Hindlimb muscle (tissue), 1 donor: ENCODE measurements around the gene TBC1D10A. TPM values are rescaled to one million over a fixed set of nuclear protein-coding genes. Genes with fewer than 3 reads are reported as not detected.

Source experiments
- DNase-seq: peaks from one replicate; pipeline ENCODE4 v3.0.0-alpha.2; 2013
- polyA plus RNA-seq: library from polyadenylated mRNA; unstranded; fragments of 120-200 nt; gene quantifications from one replicate; pipeline ENCODE4 v1.2.1, GENCODE V29; 2013; ENCODE audit not compliant: insufficient read length

TBC1D10A gene
- polyA plus RNA-seq, 1 donor = 8.1 TPM

- no peak for DNase-seq
These were observed 40.9 kb downstream of the TBC1D10A start for GRCh38 chr22:30285846-30286200.

GRCh38 chr22:30285176-30285845 is 41.4 kb downstream of the TBC1D10A start:
- DNase-seq = no peak

GRCh38 chr22:30284666-30285065 is 42.1 kb downstream of the TBC1D10A start:
- DNase-seq = no peak

GRCh38 chr22:30284172-30284571 is 42.6 kb downstream of the TBC1D10A start:
- no peak for DNase-seq

GRCh38 chr22:30283342-30283741 is 43.4 kb downstream of the TBC1D10A start:
- DNase-seq = no peak

GRCh38 chr22:30282616-30283046 is 44.1 kb downstream of the TBC1D10A start:
- no peak for DNase-seq

GRCh38 chr22:30280505-30280904 is 46.2 kb downstream of the TBC1D10A start:
- no peak for DNase-seq

- no peak for DNase-seq
These were observed 46.8 kb downstream of the TBC1D10A start for GRCh38 chr22:30279932-30280331.

- no peak for DNase-seq
These were observed 47.5 kb downstream of the TBC1D10A start for GRCh38 chr22:30279046-30279788.

- DNase-seq = no peak
These were observed 49.0 kb downstream of the TBC1D10A start for GRCh38 chr22:30277547-30278344.

GRCh38 chr22:30276039-30276438 is 50.7 kb downstream of the TBC1D10A start:
- no peak for DNase-seq

- no peak for DNase-seq
These were observed 51.1 kb downstream of the TBC1D10A start for GRCh38 chr22:30275625-30276024.

GRCh38 chr22:30274437-30274812 is 52.3 kb downstream of the TBC1D10A start:
- no peak for DNase-seq

- DNase-seq = no peak
These were observed 52.9 kb downstream of the TBC1D10A start for GRCh38 chr22:30273711-30274436.

GRCh38 chr22:30272781-30273601 is 53.8 kb downstream of the TBC1D10A start:
- DNase-seq = no peak

- DNase-seq = peak; percentile 55
These were observed 55.9 kb downstream of the TBC1D10A start for GRCh38 chr22:30270832-30271231.

GRCh38 chr22:30268331-30268730 is 58.4 kb downstream of the TBC1D10A start:
- no peak for DNase-seq

GRCh38 chr22:30267382-30268302 is 59.1 kb downstream of the TBC1D10A start:
- no peak for DNase-seq

- DNase-seq = no peak
These were observed 60.0 kb downstream of the TBC1D10A start, which contains the start of gene OSM for GRCh38 chr22:30266445-30267381. Gene OSM (minus strand): TSS chr22:30266851. CDS start chr22:30266799, 52 bp downstream.
